ENCODE data around the gene ZFP92. TPM values are rescaled to one million over a fixed set of nuclear protein-coding genes. Genes with fewer than 3 reads are reported as not detected.
A peak's percentile ranks its signal among the peaks of the same experiment; 100 is the strongest.

The ZFP92 gene
- total and polyA plus RNA-seq, 10 of the 15 experiments (the other 5 are each of a cell fraction or from before 2014, with no cell fraction given), result 0.02 to 1.6 (median 0.09) TPM; not detected in 2

DNA sequence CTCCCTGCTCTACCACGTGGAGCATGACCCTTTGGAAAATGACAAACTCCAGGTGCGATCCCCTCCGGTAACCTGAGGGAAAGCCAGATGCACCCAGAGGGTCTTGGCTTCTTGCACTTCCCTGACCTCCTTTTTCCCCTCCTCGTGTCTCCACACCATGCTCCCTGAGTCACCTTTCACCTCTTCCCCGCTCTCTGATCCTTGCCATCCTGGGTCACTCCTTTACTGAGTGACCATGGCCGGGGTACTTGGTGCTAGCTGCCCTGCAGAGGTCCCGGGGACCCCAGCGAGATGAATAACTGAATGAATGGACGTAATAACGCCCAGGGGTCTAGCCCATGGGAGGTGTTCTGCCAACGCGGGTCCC is 401 bp upstream of the ZFP92 start:
- FAIRE-seq (no peak), ATAC-seq (no peak), DNase-seq (ENCODE audit: low read depth, low spot score) (no peak)
- H3K27ac ChIP-seq (ENCODE audit: control insufficient read depth, insufficient read depth), result no peak overlapping the region
- no peaks in the 10 kb centered on the region for H4K20me1 ChIP-seq (ENCODE audit: control insufficient read depth, insufficient read depth)
- 40% methylated on average over 12 of the region's 12 CpGs for WGBS (ENCODE audit: insufficient coverage, insufficient replicate concordance, low lambda C conversion rate, missing lambda C conversion rate)
- H3K9me3 ChIP-seq (replicated peaks; ENCODE audit: control insufficient read depth, insufficient read depth, low read length), result no peaks in the 10 kb centered on the region; the same call in 2 of the 3 replicates
- no peak overlapping the region for H3K9ac ChIP-seq (ENCODE audit: control insufficient read depth, insufficient read depth, low read length)
- intact Hi-C loops (cut with micrococcal nuclease; ENCODE audit: unreplicated experiment) (no loop called here), in situ Hi-C loops (cut with MboI) (no loop called here)
- no peaks in the 10 kb centered on the region for H3K36me3 ChIP-seq (ENCODE audit: control insufficient read depth in 2 of 2, insufficient read depth in 2 of 2, low read length in 1 of 2)
- no peaks in the 10 kb centered on the region for H3K4me1 ChIP-seq (ENCODE audit: control insufficient read depth, insufficient read depth, low read length)
- no TSS peak for BruUV-seq (replicated peaks)
- SMC1A ChIA-PET (ENCODE audit: uncharacterized antibody, unreplicated experiment), result no interaction called here
- no peaks in the 10 kb centered on the region for H3K27me3 ChIP-seq (replicated peaks in 1 of 2; ENCODE audit: control insufficient read depth in 2 of 2, insufficient read depth in 2 of 2, low read length in 1 of 2)
- H3K79me2 ChIP-seq (ENCODE audit: control insufficient read depth, insufficient read depth, low read length), result no peaks in the 10 kb centered on the region
- POLR2A ChIA-PET, result no interaction called here
- no peak overlapping the region; the same call in 1 of the 2 replicates for H3K4me3 ChIP-seq
- CTCF ChIA-PET, result no interaction called here
- RAD21 ChIA-PET (ENCODE audit: unreplicated experiment), result no interaction called here
- peak overlapping the region; percentile 54 for H2AFZ ChIP-seq (ENCODE audit: control insufficient read depth, low read depth, low read length)
- peak overlapping the region; percentile 22; the same call in 1 of the 2 replicates for H3K4me2 ChIP-seq (ENCODE audit: control insufficient read depth, insufficient read depth)
- TF ChIP-seq ZBED1 (IDR thresholded peaks at IDR 0.05; ENCODE audit: borderline replicate concordance) (no peak), SPI1 (IDR thresholded peaks at IDR 0.05; ENCODE audit: borderline replicate concordance, insufficient read depth, low read depth, low read length) (no peak), HCFC1 (IDR thresholded peaks at IDR 0.05; ENCODE audit: low read length) (no peak), ZNF384 (IDR thresholded peaks at IDR 0.05; ENCODE audit: borderline replicate concordance, low read depth, low read length) (no peak), STAT3 (IDR thresholded peaks at IDR 0.05; ENCODE audit: low read depth, low read length) (no peak), SMARCA5 (IDR thresholded peaks at IDR 0.05) (no peak), NFIC (IDR thresholded peaks at IDR 0.05; ENCODE audit: low read depth, low read length) (no peak), BCL11A (IDR thresholded peaks at IDR 0.05; ENCODE audit: low read depth, low read length) (no peak), ATF7 (IDR thresholded peaks at IDR 0.05; ENCODE audit: low read depth) (no peak)
- TF ChIP-seq, protein P1, sequence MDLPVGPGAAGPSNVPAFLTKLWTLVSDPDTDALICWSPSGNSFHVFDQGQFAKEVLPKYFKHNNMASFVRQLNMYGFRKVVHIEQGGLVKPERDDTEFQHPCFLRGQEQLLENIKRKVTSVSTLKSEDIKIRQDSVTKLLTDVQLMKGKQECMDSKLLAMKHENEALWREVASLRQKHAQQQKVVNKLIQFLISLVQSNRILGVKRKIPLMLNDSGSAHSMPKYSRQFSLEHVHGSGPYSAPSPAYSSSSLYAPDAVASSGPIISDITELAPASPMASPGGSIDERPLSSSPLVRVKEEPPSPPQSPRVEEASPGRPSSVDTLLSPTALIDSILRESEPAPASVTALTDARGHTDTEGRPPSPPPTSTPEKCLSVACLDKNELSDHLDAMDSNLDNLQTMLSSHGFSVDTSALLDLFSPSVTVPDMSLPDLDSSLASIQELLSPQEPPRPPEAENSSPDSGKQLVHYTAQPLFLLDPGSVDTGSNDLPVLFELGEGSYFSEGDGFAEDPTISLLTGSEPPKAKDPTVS (IDR thresholded peaks at IDR 0.05; ENCODE audit: low read depth, low read length), result no peak
- TF ChIP-seq, protein P2, sequence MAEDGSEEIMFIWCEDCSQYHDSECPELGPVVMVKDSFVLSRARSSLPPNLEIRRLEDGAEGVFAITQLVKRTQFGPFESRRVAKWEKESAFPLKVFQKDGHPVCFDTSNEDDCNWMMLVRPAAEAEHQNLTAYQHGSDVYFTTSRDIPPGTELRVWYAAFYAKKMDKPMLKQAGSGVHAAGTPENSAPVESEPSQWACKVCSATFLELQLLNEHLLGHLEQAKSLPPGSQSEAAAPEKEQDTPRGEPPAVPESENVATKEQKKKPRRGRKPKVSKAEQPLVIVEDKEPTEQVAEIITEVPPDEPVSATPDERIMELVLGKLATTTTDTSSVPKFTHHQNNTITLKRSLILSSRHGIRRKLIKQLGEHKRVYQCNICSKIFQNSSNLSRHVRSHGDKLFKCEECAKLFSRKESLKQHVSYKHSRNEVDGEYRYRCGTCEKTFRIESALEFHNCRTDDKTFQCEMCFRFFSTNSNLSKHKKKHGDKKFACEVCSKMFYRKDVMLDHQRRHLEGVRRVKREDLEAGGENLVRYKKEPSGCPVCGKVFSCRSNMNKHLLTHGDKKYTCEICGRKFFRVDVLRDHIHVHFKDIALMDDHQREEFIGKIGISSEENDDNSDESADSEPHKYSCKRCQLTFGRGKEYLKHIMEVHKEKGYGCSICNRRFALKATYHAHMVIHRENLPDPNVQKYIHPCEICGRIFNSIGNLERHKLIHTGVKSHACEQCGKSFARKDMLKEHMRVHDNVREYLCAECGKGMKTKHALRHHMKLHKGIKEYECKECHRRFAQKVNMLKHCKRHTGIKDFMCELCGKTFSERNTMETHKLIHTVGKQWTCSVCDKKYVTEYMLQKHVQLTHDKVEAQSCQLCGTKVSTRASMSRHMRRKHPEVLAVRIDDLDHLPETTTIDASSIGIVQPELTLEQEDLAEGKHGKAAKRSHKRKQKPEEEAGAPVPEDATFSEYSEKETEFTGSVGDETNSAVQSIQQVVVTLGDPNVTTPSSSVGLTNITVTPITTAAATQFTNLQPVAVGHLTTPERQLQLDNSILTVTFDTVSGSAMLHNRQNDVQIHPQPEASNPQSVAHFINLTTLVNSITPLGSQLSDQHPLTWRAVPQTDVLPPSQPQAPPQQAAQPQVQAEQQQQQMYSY (CRISPR knock-in tag; IDR thresholded peaks at IDR 0.05), result no peak
- TF ChIP-seq, protein P3, sequence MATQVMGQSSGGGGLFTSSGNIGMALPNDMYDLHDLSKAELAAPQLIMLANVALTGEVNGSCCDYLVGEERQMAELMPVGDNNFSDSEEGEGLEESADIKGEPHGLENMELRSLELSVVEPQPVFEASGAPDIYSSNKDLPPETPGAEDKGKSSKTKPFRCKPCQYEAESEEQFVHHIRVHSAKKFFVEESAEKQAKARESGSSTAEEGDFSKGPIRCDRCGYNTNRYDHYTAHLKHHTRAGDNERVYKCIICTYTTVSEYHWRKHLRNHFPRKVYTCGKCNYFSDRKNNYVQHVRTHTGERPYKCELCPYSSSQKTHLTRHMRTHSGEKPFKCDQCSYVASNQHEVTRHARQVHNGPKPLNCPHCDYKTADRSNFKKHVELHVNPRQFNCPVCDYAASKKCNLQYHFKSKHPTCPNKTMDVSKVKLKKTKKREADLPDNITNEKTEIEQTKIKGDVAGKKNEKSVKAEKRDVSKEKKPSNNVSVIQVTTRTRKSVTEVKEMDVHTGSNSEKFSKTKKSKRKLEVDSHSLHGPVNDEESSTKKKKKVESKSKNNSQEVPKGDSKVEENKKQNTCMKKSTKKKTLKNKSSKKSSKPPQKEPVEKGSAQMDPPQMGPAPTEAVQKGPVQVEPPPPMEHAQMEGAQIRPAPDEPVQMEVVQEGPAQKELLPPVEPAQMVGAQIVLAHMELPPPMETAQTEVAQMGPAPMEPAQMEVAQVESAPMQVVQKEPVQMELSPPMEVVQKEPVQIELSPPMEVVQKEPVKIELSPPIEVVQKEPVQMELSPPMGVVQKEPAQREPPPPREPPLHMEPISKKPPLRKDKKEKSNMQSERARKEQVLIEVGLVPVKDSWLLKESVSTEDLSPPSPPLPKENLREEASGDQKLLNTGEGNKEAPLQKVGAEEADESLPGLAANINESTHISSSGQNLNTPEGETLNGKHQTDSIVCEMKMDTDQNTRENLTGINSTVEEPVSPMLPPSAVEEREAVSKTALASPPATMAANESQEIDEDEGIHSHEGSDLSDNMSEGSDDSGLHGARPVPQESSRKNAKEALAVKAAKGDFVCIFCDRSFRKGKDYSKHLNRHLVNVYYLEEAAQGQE (IDR thresholded peaks at IDR 0.05; ENCODE audit: low read depth, low read length), result no peak
- TF ChIP-seq, protein P4, sequence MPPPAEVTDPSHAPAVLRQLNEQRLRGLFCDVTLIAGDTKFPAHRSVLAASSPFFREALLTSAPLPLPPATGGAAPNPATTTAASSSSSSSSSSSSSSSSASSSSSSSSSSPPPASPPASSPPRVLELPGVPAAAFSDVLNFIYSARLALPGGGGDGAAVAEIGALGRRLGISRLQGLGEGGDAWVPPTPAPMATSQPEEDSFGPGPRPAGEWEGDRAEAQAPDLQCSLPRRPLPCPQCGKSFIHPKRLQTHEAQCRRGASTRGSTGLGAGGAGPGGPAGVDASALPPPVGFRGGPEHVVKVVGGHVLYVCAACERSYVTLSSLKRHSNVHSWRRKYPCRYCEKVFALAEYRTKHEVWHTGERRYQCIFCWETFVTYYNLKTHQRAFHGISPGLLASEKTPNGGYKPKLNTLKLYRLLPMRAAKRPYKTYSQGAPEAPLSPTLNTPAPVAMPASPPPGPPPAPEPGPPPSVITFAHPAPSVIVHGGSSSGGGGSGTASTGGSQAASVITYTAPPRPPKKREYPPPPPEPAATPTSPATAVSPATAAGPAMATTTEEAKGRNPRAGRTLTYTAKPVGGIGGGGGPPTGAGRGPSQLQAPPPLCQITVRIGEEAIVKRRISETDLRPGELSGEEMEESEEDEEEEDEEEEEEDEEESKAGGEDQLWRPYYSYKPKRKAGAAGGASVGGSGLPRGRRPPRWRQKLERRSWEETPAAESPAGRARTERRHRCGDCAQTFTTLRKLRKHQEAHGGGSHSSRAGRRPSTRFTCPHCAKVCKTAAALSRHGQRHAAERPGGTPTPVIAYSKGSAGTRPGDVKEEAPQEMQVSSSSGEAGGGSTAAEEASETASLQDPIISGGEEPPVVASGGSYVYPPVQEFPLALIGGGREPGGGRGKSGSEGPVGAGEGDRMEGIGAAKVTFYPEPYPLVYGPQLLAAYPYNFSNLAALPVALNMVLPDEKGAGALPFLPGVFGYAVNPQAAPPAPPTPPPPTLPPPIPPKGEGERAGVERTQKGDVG (CRISPR knock-in tag; IDR thresholded peaks at IDR 0.05), result no peak
